B cell (primary cell): ENCODE data around the gene PRKCG.

ENCODE experiments used
- EZH2 ChIP-seq: IDR thresholded peaks from 2 replicates; pipeline ENCODE4 v1.6.1; 2012; ENCODE audit warnings: borderline replicate concordance, low read depth, mild to moderate bottlenecking, moderate library complexity, low read length; ENCODE audit not compliant: insufficient read depth, poor library complexity, severe bottlenecking
- TF ChIP-seq, protein P1 (sequence below): fragments of 200-600 bp; IDR thresholded peaks from one replicate; pipeline ENCODE4 v1.8.0; 2022; ENCODE audit warnings: antibody characterized with exemption, mild to moderate bottlenecking

DNA sequence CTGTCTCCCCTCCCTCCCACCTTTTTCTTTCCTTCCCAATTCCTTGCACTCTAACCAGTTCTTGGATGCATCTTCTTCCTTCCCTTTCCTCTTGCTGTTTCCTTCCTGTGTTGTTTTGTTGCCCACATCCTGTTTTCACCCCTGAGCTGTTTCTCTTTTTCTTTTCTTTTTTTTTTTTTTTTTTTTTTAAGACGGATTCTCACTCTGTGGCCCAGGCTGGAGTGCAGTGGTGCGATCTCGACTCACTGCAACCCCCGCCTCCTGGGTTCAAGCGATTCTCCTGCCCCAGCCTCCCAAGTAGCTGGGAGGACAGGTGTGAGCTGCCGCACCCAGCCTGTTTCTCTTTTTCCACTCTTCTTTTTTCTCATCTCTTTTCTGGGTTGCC, 7.4 kb upstream of the PRKCG start:
- TF ChIP-seq, protein P1, sequence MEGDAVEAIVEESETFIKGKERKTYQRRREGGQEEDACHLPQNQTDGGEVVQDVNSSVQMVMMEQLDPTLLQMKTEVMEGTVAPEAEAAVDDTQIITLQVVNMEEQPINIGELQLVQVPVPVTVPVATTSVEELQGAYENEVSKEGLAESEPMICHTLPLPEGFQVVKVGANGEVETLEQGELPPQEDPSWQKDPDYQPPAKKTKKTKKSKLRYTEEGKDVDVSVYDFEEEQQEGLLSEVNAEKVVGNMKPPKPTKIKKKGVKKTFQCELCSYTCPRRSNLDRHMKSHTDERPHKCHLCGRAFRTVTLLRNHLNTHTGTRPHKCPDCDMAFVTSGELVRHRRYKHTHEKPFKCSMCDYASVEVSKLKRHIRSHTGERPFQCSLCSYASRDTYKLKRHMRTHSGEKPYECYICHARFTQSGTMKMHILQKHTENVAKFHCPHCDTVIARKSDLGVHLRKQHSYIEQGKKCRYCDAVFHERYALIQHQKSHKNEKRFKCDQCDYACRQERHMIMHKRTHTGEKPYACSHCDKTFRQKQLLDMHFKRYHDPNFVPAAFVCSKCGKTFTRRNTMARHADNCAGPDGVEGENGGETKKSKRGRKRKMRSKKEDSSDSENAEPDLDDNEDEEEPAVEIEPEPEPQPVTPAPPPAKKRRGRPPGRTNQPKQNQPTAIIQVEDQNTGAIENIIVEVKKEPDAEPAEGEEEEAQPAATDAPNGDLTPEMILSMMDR = no peak
- no peak for TF ChIP-seq EZH2
